NCI-H1092 (cell line): ENCODE data around the gene HMGN3.

Experiments used
- DNase-seq: peaks from one replicate; lab custom pipeline; 2025; lab: John Stamatoyannopoulos, UW

HMGN3 gene

GRCh38 chr6:79232696-79233462, 1.6 kb downstream of the HMGN3 start:
- DNase-seq, result no peak

DNA sequence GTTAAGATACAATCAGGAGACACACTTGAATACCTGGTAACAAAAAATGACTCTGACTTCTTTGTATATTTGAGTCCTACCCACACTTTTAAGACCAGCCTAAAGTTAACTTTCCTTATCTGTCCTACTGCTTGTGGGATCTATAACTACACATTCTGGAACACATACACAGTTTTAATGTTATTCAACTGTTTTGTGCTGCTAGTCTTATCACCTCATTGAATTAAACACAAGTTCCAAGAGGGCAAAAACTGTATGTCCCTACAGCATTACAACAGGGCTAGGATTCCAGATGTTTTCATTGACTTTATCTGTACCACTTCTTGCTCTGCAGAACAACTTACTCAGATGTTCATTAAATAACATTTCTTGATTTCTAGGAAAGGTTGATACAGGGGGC, 2.8 kb downstream of the HMGN3 start:
- DNase-seq, result no peak

DNA sequence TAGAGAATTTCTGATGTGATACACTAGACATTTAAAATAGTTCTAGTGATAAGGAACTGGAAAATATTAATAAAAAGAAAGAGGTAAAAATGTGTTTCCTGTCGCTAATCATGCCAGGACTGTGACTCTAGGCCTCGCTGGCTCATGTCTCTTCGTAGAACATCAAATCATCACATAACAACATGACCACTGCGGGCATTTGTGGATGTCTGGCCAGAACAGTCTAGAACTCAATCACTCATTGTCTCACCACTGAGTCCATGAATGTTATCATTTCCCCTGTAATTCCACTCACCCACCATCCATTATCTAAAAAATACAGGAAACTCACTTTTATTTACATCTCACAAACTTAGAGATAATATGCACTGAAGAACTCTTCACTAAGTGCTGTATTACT, 3.4 kb downstream of the HMGN3 start:
- DNase-seq, result no peak

DNA sequence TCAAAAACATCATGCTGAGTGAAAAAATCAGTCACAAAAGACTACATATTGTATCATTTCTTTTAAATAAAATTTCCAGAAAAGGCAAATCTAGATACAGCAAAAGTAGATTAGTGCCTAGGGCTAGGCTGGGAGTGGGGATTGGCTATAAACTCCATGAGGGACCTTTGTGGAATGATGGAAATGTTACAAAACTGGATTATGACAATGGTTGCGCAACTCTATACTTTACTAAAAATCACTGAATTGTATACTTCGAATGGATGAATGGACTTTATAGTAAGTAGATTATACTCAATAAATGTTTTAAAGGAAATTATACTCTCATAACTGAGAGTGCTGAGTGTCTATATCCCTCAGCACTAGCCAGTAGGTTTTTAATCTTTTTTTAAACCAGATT, 4.3 kb downstream of the HMGN3 start:
- DNase-seq, result no peak

- no peak for DNase-seq
Observed at GRCh38 chr6:79227445-79227844, 7.0 kb downstream of the HMGN3 start.

- DNase-seq, result no peak
Observed at GRCh38 chr6:79226660-79227059, 7.8 kb downstream of the HMGN3 start.

GRCh38 chr6:79225717-79226599, 8.5 kb downstream of the HMGN3 start:
- no peak for DNase-seq

DNA sequence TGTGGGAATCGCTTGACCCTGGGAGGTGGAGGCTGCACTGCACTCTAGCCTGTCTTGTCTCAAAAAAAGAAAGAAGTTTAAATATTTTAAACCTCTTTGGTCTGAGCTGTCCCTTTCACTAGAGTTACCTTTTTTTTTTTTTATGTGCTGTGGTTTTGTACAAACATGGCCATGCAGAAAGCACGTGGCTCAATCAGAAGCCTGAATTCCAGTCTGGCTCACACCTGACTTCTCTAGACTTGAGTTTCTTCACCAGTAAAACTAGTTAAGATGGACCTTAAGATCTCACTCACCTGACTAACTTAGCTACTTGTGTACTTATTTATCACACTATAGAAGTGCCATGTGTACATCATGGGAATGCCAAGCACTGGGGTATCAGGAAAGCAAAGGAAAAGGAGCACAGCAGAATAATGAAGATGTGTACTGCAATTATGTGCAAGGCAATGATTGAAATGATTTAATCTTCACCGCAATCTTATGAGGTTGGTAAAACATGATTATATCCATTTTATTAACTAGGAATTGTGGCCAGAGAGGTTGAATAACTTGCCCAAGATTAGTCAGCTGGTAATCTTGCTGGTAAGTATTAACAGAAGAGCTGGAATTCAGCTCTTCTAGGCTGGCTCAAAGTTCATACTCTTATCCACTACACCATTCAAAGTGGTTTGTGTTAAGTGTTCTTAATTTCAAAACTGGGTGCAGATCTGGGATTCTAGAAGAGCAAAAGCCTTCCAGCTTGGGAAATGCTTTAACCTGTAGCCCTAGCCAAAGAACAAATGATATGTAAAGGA, 10.7 kb downstream of the HMGN3 start:
- no peak for DNase-seq

- no peak for DNase-seq
Observed at GRCh38 chr6:79215213-79215824, 19.2 kb downstream of the HMGN3 start.

GRCh38 chr6:79212859-79213258, 21.6 kb downstream of the HMGN3 start:
- DNase-seq, result no peak

DNA sequence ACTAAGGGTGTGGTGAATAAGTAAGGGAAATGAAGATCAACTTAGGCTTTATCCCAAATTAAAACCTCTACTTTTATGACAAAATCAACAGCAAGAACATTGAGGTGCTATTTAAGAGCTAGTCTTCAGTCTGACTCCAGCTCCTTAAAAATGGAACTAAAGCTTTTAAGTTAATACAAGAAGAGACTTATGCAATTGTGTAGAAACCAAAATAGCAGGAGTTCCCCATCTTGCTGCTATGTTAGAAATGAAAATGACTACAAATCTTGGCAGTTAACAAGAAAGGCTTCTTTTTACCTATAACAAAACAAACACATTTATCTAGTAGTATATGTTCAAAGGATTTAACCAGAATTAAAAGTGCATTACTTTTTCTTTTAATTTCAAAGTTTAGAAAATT, 25.7 kb downstream of the HMGN3 start:
- DNase-seq, result no peak

DNA sequence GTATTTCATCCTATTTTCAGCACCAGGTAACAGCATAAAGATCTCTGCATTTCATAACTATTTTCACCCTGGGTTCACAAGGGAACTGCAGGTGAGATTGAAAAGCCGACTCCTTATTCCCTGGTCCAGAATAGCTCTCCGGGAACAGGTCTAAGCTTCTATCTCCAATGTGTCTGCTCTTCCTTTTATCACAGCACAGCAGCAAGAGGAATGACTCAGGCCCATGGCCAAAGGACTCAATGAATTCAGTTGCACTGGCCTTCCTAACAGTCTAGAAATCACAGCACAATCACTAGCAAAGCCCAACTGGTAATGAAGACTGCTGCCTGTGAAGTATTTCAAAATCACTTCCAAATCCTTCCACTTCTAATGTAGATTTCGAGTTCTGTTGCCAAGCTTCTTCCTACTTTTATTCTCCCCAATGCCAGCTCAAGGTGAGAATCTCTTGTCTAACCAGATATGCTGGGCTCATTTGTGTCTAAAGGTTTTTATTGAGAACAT, 30.7 kb downstream of the HMGN3 start:
- DNase-seq, result no peak

- DNase-seq, result no peak
Observed at GRCh38 chr6:79202556-79202955, 31.9 kb downstream of the HMGN3 start.

- DNase-seq, result no peak
Observed at GRCh38 chr6:79201983-79202382, 32.5 kb downstream of the HMGN3 start.

GRCh38 chr6:79201143-79201542, 33.3 kb downstream of the HMGN3 start:
- no peak for DNase-seq

DNA sequence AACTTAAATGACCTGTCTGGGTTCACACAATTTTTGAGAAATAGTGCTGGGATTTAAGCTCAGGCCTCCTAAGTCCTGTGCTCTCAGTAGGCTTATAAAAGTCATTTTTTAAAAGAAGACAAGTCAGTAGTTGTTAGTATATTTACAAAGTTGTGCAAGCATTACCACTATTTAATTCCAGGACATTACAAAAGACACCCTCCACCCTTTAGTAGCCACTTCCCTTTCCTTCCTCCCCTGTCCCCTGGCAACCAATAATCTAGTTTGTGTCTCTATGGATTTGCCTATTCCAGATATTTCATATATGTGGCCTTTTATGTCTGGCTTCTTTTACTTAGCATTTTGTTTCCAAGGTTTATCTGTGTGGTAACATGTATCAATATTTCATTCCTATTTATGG, 37.6 kb downstream of the HMGN3 start:
- DNase-seq, result no peak

- no peak for DNase-seq
Observed at GRCh38 chr6:79193971-79194370, 40.5 kb downstream of the HMGN3 start.

DNA sequence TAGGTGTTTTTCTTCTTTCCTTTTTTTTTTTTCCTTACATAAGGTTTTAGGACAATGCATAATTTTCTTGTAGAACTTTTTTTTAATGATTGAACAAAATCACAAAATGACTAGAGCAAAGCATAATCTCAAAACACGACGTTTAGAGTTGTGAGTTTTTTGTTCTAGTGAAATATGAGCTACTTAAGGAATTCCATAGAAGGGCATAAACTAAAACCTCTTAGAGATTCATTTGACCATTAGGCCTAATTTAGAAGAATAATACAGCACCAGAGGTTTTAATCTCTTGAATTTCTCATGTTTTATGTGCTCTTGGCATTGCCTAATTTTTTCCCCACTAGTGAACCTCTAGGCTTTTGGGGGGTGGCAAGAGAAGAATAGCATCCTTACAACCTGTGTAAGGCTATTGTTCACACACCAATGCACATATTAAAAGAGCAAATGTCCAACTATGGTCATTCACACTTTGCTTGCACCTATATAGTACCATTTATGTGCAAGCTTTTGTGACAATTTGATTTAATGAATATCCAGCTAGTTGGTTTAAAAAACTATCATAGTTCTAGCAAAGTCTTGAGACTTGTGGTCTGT, 44.6 kb downstream of the HMGN3 start:
- no peak for DNase-seq

DNA sequence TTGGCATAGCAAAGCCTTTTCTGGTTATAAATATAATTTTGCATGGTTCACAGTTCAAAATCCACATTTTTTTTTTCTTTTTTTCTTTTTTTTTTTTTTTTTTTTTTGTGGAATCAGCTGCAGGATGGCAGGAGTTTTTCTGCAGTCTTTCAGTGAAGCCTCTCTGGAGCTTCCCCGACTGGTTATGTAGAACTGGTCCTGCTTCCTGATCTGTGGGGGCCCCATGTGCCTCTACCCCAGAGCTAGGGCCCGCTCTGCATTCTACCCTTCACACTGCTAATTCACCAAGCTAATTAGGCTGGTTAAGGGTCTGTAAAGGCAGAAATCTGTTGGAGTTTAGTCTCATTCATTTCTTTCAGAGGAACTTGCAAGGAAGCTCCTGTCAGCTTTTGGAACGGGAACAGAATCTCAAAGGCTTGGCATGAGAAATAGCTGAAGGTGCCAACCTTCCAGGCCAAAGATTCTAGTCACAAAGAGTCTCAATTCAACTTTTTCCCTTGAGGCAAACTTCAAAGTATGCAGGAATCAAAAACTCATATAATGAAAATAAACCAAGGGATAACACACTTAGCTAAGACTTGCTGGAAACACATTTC, 45.5 kb downstream of the HMGN3 start:
- no peak for DNase-seq

GRCh38 chr6:79188107-79188506, 46.4 kb downstream of the HMGN3 start:
- no peak for DNase-seq

- DNase-seq, result no peak
Observed at GRCh38 chr6:79186564-79186963, 47.9 kb downstream of the HMGN3 start.
